Ectodermal cell (in vitro differentiated cells): Measurements from ENCODE around the gene ANAPC4.

ENCODE experiments used
- H3K27ac ChIP-seq: 2 replicates; pipeline ENCODE4 v1.7.0; 2013; ENCODE audit warnings: mild to moderate bottlenecking, low read depth, low read length; ENCODE audit not compliant: insufficient read depth, poor library complexity, severe bottlenecking
- H3K27me3 ChIP-seq: 2 replicates; pipeline ENCODE4 v1.7.0; 2013; ENCODE audit warnings: mild to moderate bottlenecking, low read length; ENCODE audit not compliant: insufficient read depth, control insufficient read depth, poor library complexity, severe bottlenecking
- H3K36me3 ChIP-seq: one replicate; pipeline ENCODE4 v1.7.0; 2013; ENCODE audit warnings: low read length; ENCODE audit not compliant: control insufficient read depth, insufficient read depth
- H3K4me1 ChIP-seq: one replicate; pipeline ENCODE4 v1.7.0; 2013; ENCODE audit warnings: low read length; ENCODE audit not compliant: control insufficient read depth, insufficient read depth
- H3K4me3 ChIP-seq: 2 replicates; pipeline ENCODE4 v1.7.0; 2013; ENCODE audit warnings: low read depth, low read length, control low read depth; ENCODE audit not compliant: insufficient read depth
- H3K9me3 ChIP-seq: 2 replicates; pipeline ENCODE4 v1.7.0; 2013; ENCODE audit warnings: mild to moderate bottlenecking, low read length, moderate library complexity; ENCODE audit not compliant: control insufficient read depth
- WGBS, 2 experiments: methylation state at CpG; one replicate each; pipeline ENCODE4 v1.1.7; 2013; ENCODE audit warnings: missing lambda C conversion rate in 2 of 2; 5-methylcytosine and 5-hydroxymethylcytosine counted together

ANAPC4 gene

DNA sequence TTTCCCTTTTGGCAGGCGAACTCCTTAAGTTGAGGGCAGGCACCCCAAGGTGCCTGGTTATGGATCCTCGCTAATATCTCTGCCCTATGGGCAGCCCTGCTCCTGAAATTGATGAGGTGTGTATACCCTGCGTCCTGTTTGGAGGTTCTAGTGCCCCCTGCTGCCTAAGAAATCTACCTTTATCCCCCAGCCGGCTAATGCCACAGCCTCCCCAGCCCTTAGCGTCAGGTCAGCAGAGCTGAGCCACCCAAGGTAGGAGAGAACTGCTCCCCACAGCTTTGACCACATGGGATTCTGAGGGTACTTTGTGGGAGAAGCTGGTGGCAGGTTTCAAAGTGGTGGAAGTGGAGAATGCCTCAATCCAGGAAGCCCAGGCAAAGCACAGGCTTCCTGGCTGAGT, 50.8 kb downstream of the ANAPC4 start:
- 91 to 95% methylated on average over 5 of the region's 5 CpGs for WGBS, 2 experiments
- Histone ChIP-seq H3K27ac (no peak overlapping the region), H3K27me3 (no peaks in the 10 kb centered on the region), H3K4me3 (no peak overlapping the region), H3K4me1 (no peaks in the 10 kb centered on the region), H3K9me3 (no peaks in the 10 kb centered on the region), H3K36me3 (no peaks in the 10 kb centered on the region)

DNA sequence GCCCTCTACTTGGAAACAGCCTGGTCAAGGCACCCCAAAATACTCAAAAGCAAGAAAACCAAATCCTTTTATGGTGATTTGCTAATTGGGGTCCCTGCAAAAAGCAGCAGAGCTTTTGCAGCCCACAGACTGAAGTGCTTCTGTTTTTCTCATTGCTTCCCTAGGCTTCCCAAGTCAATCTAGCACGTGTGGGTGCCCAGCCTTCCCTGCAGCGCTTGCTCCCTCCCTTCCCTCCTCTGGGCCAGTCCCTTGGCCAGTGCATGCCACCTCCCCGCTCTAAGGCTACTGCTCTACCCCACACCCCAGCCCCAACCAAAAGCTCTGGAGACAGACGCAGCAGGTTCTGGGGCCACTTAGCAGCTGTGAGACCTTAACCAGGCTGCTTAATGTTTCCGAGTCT, 53.6 kb downstream of the ANAPC4 start:
- Histone ChIP-seq H3K27ac (no peak overlapping the region), H3K36me3 (no peaks in the 10 kb centered on the region), H3K4me1 (no peaks in the 10 kb centered on the region), H3K27me3 (no peaks in the 10 kb centered on the region), H3K4me3 (no peak overlapping the region), H3K9me3 (no peaks in the 10 kb centered on the region)
- WGBS, 2 experiments = 88% methylated on average over 5 of the region's 5 CpGs

DNA sequence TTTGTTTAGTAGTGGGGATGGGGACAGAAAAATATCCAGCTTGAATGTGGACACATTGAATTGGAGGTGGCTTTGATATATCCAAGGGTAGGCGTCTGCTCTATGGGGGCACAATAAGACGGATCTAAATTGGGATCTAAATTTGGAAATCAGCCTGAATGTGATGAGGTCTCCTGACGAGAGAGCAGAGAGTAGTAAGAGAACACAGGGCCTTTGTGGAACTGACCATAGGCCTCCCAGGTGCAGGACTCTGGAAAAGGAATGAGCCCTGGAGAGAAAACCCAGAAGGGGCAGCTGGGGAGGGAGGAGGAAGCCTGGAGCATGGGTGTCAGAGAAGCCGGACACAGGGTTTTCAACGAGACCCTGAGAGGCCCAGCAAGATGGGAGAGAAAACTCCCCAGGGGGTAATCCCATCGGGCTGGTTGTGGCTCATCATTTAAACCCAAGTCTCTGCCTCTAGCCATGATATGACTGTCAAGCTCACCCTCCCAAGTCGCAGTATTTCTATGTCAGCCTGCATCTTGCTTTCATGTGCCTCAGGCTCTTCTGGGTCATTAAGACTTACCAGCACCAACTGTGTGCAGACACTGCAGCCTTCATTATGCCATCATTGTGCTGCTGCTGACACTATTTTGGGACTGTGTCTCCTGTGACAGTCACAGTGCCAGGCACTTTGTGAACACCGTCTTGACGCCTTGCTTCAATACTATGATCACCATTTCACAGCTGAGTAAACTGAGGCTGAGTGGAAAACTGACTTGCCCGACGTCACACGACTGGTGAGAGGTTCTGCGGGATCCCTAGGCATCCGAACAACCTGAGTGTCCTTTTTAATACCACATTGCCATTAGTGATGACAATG, 57.1 kb downstream of the ANAPC4 start:
- 93 to 94% methylated on average over 14 of the region's 14 CpGs for WGBS, 2 experiments
- no peaks in the 10 kb centered on the region for H3K9me3 ChIP-seq
- no peak overlapping the region for H3K27ac ChIP-seq
- H3K4me3 ChIP-seq = no peak overlapping the region
- no peaks in the 10 kb centered on the region for H3K27me3 ChIP-seq
- no peaks in the 10 kb centered on the region for H3K4me1 ChIP-seq
- no peaks in the 10 kb centered on the region for H3K36me3 ChIP-seq

DNA sequence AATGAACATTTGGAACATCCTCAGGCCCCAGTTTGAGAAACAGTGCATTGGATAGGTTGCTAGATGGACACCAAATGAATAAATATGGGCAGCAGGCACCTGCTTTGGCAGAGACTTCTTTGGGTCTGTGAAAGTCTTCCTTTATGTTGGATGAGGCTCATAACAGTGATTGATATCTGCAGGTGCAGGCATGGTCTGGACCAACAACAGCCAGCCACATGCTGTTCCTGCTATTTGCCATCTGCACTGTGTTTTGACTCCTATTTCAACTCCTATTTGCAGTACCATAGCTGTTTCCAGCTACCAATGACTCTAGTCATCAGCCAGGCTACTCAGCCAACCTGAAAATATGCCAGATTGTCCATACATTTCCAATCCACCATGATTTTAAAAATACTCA, 60.9 kb downstream of the ANAPC4 start:
- H3K36me3 ChIP-seq = no peaks in the 10 kb centered on the region
- H3K4me1 ChIP-seq = no peaks in the 10 kb centered on the region
- no peaks in the 10 kb centered on the region for H3K9me3 ChIP-seq
- no peak overlapping the region for H3K27ac ChIP-seq
- H3K4me3 ChIP-seq = no peak overlapping the region
- no peaks in the 10 kb centered on the region for H3K27me3 ChIP-seq

DNA sequence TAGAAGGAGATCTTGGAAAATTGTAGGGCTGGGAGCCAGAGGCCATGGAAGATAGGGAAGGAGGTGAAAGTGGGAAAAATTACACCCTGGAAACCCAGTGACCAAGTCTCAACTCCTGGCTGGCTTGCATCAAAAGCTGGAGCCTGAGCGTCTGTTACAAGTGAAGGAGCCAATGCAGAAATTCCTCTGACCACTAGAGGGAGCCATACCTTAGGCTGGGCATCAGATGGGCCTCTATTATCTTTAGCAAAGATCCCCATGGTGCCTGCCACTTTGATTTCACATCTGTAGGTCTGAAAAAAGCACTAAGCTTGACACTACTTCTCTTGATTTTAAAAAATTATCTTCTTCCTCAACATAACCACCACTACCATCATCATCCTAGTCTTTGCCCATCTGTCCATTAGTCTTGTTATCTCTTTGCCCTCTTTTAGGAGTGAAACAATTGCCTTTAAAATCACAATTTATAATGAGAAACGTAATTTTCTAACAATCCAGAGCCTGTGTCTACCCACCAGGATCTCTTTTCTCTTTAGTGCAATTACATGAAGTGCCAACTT, 62.9 kb downstream of the ANAPC4 start:
- no peaks in the 10 kb centered on the region for H3K36me3 ChIP-seq
- no peaks in the 10 kb centered on the region for H3K4me1 ChIP-seq
- H3K27ac ChIP-seq = no peak overlapping the region
- H3K9me3 ChIP-seq = no peaks in the 10 kb centered on the region
- 52 to 57% methylated on average over 2 of the region's 2 CpGs for WGBS, 2 experiments
- no peak overlapping the region for H3K4me3 ChIP-seq
- H3K27me3 ChIP-seq = no peaks in the 10 kb centered on the region

DNA sequence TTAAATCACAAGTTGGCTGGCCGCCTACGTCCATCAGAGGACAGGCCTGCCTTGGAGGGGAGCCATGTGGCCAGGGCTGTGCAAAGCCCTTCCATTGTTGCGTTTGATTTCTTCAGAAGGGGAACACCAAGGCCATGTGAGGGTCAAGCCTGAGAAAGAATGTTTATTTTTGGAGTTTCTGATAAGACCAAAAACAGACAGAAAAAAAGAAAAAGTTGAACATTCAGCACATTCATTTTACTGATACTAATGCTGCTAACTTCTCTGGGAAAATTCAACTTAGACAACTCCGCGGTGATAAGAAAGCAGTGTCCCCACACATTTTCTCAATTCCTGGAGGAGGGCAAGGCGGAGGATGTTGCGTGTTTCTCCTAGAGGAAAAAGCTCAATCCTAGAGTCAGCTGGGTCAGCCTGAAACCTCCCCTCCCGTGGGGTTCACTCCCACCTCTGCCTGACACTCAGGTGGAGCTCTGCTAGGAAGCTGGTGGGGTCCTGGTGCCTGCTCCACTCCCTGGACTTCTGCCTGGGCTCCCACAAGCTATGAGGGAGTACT, 63.5 kb downstream of the ANAPC4 start:
- H3K27me3 ChIP-seq = no peaks in the 10 kb centered on the region
- H3K27ac ChIP-seq = no peak overlapping the region
- H3K36me3 ChIP-seq = no peaks in the 10 kb centered on the region
- no peaks in the 10 kb centered on the region for H3K9me3 ChIP-seq
- H3K4me1 ChIP-seq = no peaks in the 10 kb centered on the region
- H3K4me3 ChIP-seq = no peak overlapping the region
- WGBS, 2 experiments = 91 to 93% methylated on average over 8 of the region's 8 CpGs

DNA sequence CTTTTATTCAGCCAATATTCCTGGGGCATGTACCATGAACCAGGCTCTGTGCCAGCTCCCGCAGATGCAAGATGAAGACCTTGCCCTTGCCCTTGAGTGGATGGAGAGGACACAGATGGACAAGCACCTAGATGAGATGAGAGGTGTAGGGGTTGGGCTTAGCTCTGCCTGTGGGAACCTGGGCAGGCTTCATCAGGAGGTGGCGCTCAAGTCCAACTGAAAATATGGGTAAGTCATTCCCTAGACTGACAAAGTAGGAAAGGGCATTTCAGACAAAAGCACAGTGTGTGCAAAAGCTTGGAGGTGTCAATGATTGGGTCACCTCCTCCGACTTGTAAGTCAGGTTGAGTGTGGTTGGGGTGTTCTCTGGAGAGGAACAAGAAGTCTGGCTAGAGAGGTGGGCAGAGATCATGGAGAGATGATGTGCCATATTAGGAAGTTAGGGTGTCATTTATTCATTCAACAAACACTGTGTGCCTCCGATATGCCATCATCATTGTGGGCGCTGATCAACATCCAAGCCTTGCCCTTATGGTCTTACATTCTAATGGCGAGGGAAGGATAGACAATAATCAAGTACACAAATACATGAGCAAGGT, 64.6 kb downstream of the ANAPC4 start:
- peaks cover 3% of the 10 kb centered on the region for H3K4me1 ChIP-seq
- H3K4me3 ChIP-seq = no peak overlapping the region
- H3K27me3 ChIP-seq = no peaks in the 10 kb centered on the region
- no peaks in the 10 kb centered on the region for H3K9me3 ChIP-seq
- 52 to 58% methylated on average over 6 of the region's 6 CpGs for WGBS, 2 experiments
- H3K27ac ChIP-seq = no peak overlapping the region
- H3K36me3 ChIP-seq = no peaks in the 10 kb centered on the region

DNA sequence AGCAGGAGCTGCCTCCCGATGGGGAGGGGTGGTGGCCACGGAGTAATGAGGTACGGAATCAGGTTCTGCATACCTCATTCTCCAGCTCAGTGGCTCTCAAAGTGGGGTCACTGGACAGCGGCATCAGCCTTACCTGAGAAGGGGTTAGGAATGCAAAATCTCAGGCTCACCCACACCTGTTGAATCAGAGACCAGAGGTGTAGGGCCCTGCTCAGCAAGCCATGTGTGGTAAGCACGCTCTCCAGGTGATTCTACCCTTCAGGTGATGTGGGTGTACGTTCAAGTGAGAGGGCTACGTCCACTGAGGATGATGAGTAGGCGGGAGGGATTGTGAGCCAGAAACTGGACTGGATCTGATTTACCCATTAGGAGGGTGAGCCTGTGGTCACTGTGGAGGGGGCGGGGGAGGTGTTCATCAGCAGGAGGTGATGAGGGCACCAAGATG, 65.8 kb downstream of the ANAPC4 start:
- peaks cover 2% of the 10 kb centered on the region for H3K27me3 ChIP-seq
- no peak overlapping the region for H3K4me3 ChIP-seq
- WGBS, 2 experiments = 65 to 69% methylated on average over 9 of the region's 9 CpGs

DNA sequence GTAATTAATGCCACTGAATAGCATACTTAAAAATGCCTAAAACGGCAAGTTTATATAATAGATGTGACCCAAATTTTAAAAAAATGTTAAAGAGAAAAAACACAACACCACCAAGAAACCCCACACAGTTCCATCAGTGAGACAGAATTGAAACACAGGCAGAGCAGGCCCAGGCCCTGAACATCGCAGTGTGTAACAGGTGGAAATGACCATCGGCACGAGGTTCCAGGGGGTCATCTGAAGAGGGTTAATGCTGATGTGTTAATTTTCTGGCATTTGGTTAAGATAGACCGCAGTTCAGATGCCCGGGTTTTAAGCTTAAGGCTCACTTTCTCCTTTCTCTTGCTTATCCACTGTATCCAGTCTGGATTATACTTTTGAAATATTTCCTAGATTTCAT, 66.8 kb downstream of the ANAPC4 start:
- H3K4me3 ChIP-seq = no peak overlapping the region
- H3K9me3 ChIP-seq = no peaks in the 10 kb centered on the region
- no peak overlapping the region for H3K27ac ChIP-seq
- WGBS, 2 experiments = 96 to 98% methylated on average over 5 to 6 of the region's 6 CpGs
- H3K36me3 ChIP-seq = no peaks in the 10 kb centered on the region
- H3K27me3 ChIP-seq = peaks cover 3% of the 10 kb centered on the region
- peaks cover 6% of the 10 kb centered on the region for H3K4me1 ChIP-seq

More for the DNA sequence above, 65.8 kb downstream of the ANAPC4 start:
- Histone ChIP-seq H3K27ac (no peak overlapping the region), H3K4me1 (peaks cover 6% of the 10 kb centered on the region), H3K36me3 (no peaks in the 10 kb centered on the region), H3K9me3 (no peaks in the 10 kb centered on the region)

DNA sequence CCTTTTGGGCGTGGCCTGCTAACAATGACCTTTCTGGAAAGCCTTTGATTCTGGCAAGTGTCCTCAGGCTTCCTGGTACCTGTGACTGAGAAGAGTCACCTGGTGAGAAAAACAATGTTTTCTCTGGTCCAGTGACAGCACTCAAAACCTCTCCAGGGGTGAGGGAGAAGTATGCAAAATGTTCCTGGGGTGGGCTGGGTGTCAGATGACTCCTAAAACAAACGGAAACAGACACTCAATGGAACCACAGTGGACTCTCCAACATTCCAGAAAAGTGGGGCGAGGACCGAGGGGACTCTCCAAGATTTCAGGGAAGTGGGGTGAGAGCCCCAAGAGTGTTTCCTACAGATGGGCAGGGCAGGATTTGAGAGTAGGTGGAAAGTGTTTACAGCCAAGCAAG, 69.5 kb downstream of the ANAPC4 start:
- Histone ChIP-seq H3K9me3 (no peaks in the 10 kb centered on the region), H3K4me3 (no peak overlapping the region), H3K4me1 (peaks cover 6% of the 10 kb centered on the region), H3K27me3 (peaks cover 3% of the 10 kb centered on the region), H3K36me3 (no peaks in the 10 kb centered on the region), H3K27ac (no peak overlapping the region)
- WGBS, 2 experiments = 47 to 49% methylated on average over 4 of the region's 4 CpGs
